NCI-H2227 (cell line): ENCODE measurements around the gene TSPAN11.

ENCODE experiments used
- DNase-seq: peaks from one replicate; lab custom pipeline; 2025; ENCODE audit not compliant: unreplicated experiment; lab: John Stamatoyannopoulos, UW

TSPAN11 gene

DNA sequence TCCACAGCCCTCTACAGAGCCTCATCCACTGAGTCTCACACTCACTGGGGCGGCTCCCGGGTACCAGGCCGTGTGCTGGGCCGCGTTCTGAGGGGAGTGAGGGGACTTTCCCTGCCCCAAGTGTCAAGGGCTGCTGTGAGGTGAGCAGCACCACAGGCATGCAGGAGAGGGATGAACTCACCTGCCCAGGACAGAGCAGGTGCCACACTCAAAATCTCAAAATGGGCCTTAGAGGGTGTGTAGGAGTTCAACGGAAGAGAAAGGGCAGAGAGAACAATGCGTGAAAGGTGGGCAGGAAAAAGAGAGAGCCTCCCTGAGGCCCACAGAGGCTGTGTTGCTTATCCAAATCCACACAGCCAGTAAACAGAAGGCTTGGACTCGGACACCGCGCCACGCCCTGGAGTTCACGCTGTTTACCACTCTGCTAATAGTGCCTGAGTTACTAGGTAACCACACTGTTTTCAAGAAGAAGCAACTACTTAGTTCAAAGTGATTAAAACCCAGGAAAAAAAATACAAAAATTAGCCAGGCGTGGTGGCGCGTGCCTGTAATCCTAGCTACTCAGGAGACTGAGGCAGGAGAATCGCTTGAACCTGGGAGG is 32.7 kb downstream of the TSPAN11 start:
- DNase-seq = no peak

GRCh38 chr12:30959778-30960177 is 33.2 kb downstream of the TSPAN11 start:
- DNase-seq = no peak

DNA sequence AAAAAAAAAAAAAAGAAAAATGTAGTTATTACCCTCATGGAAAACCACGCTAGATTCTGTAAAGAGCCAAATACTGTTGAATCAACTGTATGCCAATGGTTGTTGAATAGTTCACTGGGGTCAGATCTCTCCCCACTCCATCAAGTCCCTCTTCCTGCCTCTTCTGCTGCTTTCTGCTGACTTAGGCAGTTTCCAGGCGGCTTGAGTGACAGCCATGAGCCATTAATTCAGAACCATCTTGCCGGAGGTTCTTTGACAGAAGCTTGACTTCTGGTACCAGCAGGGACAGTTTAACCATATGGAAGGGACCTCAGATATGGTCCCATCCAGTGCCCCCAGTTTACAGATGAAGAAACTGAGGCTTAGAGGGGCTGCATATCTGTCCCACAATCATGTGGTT is 34.5 kb downstream of the TSPAN11 start:
- DNase-seq = no peak

- no peak for DNase-seq
Measured at GRCh38 chr12:30962047-30962446, 35.5 kb downstream of the TSPAN11 start.

GRCh38 chr12:30963709-30964564 is 37.4 kb downstream of the TSPAN11 start:
- no peak for DNase-seq

DNA sequence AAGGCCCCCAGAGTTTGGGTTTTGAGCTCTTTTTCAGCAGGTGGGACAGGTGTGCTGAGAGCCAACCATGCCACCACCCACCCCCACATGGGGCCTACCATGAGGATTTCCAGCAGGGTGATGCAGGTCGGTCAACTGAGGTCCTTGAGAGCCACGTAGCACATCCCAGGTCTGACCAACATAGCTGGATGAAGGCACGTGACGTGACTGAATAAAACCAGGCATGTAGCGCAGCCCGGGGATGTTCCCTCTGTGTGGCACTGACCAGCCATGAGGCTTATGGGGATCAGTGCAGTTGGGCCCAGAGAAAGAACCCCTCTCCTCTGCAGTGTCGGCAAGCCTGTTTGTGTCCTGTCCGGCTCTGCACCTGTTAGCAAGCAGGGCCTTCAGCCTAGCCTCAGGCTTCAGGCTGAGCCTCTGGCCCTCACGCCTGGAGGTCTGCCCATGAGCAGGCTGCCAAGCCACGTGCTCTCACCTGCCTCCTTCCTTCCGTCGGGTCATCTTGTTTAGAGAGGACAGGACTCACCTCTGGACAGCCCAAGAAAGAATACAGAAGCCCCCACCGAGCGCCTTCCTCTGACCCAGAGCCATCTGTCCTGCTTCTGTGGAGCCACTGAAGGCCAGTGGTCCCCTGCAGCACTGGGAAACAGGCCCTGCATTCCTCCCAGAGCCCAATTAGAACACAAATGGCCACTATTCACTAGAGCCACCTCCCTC is 38.5 kb downstream of the TSPAN11 start:
- DNase-seq = no peak

DNA sequence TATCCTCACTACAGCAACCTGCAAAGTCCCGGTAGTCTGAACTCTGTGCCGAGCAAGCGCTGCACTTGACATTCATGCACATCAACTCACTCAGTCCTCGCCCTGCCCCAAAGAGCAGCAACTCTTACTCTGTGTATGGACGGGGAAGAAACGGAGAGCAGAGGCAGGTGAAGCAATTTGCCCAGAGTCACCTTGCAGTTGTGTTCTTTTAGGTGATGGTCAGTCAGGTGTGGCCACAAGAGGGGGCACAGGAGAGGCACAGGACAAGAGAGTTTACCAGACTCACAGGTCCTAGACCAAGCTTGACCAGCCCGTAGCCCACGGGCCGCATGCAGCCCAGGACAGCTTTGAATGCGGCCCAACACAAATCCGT is 39.1 kb downstream of the TSPAN11 start:
- no peak for DNase-seq

DNA sequence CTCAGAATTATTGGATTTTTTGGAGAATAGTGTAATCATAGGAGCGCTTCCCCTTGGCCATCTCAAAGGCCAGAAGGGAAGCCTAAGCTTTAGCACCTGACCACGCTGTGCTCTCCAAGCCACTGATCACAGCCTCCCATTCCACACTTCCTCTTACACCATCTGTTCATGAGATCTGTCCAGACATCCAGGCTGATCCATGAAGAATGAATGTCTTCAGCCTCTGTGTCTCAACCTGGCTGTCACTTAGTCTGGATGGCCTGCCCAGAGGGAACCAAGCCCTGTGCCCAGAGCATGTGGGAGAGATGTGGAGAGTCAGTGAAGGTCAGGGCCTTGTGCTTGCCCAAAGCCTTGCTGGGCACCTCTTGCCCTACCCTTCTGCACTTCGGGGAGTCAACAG is 40.5 kb downstream of the TSPAN11 start:
- no peak for DNase-seq

- no peak for DNase-seq
Measured at GRCh38 chr12:30968211-30968610, 41.7 kb downstream of the TSPAN11 start.

GRCh38 chr12:30969006-30969405 is 42.5 kb downstream of the TSPAN11 start:
- DNase-seq = no peak

DNA sequence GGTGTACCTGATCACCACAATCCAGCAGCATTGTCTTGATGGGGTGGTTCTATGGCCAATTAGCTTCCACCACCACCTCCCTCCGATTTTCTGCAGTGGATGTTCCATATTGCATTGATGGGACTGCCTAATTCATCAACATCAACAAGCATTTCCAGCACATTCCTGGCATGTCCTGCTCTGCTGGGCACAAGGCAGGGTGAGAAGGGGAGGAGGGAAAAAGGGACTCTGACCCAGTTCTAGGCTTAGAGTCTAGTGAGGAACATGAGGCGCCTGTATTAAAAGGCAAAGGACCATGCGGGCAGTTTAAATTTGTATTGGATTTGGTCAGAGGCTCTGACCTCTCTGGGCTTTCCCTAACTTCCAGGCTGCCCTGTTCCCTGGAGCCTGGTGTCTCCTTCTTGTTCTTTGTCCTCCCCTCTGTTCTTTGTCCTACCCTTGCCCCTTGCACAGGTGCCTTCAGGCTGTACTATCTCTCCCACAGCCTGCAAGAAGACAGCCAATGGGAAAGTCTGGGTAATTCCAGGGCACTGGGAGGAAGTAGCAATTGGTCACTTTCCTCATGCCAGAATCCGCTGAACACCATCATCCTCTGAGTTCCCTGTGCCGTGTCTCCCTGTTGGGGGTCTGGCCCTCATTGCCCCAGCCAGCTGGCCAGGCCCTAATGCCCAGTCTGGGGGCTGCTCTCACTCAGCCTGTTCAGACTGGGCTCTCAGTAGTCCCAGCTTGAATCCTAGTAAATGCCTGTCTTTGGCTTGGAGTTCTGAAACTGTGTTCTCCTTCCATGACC is 43.3 kb downstream of the TSPAN11 start:
- no peak for DNase-seq

GRCh38 chr12:30970559-30971197 is 44.1 kb downstream of the TSPAN11 start:
- no peak for DNase-seq

GRCh38 chr12:30972035-30972434 is 45.5 kb downstream of the TSPAN11 start:
- no peak for DNase-seq

GRCh38 chr12:30973175-30973574 is 46.6 kb downstream of the TSPAN11 start:
- no peak for DNase-seq

DNA sequence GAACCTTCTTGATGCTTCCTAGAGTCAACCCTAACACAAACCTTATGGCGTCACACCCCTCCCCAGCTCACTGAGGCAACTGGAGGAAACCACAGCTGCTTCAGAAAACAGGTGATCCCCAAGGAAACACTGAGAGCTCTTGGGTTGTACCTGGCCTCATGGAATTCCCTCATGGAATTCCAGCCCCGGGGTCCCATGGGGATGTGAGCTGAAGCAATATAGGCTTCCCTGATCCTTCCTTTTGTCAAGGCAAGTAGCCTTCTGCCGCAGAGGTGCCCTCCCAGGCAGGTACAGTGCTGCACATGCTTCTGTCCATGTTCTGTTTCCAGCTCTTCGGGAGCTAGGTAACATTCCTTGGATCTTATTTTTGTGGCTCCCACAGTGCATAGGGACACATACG is 47.3 kb downstream of the TSPAN11 start:
- no peak for DNase-seq

DNA sequence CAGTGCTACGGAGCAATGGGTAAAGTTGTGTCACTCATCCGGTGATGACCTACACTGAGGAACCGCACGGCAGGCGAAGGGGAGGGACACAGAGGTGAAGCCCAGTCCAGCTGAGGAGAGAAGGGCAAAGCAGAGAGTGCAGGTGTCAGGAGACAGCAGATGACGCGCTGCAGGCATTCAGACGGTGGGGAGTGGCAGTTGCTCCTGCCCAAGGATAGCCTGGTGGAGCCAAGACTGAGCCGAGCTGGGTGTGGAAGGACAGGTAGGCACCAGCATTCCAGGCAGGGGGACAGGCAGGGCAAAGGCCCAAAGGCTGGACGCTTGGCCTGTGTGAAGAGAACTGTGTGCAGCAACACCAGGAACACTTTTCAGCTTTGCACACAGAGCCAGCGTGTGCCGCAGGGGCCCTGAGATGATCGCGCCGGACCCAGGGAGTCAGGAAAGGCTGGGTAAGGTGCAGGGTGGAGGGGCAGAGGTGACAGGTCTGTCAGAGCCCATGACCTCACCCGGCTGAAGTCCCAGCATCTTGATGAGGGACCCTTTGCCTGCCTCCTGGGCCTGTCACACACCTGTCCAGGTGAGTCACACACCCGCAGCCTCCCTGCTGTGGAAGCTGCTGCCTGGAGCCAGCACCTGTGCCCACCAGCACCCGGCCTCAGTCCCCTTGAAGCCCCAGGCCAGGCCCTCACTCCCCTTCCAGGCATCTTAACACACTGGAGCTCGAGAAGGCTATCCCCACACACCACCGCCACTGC is 48.4 kb downstream of the TSPAN11 start:
- no peak for DNase-seq

DNA sequence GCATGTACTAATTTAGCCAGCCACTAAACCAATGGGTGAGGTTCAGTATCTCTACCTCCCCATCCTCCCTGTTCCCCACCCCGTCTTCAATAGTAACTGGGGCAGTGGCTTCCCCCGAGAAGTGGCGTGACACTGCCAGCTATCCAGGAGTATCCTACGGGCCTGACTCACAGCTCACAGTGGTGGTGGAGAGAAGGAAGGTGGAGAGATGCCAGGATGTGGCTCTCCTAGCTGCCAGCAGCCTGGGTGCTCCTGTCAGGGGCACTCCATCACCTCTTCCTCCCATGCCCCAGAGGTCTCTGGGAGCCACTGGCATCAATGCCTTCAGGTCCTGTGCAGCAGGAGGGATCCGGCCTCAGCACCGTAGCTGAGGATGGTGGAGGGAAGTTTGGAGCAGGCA is 49.0 kb downstream of the TSPAN11 start:
- no peak for DNase-seq

GRCh38 chr12:30976206-30976605 is 49.7 kb downstream of the TSPAN11 start:
- DNase-seq = no peak

GRCh38 chr12:30977124-30977523 is 50.6 kb downstream of the TSPAN11 start:
- DNase-seq = no peak
